ENCODE measurements around the gene CHAT.

Gene CHAT

DNA sequence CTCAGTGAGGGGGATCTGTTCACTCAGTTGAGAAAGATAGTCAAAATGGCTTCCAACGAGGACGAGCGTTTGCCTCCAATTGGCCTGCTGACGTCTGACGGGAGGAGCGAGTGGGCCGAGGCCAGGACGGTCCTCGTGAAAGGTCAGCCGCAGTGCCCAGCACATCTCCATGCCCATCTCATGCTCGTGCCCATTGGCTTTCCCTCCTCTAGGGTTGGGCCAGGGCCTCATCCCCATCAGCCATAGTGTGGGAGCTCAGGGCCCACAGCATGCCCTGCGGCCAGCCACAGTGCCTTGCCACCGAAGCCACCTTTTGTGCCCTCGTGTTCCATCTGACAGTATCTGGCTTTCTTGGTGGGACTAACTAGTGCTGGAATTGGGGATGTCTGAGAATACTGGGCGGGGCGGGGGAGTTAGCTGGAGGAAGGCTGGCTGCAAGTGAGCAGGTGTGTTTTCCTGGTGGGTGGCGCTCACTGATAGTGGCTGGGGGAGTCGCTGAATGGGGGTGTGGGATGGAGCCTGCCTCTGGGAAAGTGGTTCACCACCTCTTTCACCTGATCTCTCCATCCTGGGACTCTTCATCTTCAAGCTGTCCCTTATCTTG is 13.9 kb downstream of the CHAT start:
- H3K4me3 ChIP-seq (replicated peaks; ENCODE audit: insufficient read depth, low read length): no peak overlapping the region
- DNase-seq (ENCODE audit: low read depth in 1 of 2, low spot score in 1 of 2): no peak
- TF ChIP-seq, protein P1, sequence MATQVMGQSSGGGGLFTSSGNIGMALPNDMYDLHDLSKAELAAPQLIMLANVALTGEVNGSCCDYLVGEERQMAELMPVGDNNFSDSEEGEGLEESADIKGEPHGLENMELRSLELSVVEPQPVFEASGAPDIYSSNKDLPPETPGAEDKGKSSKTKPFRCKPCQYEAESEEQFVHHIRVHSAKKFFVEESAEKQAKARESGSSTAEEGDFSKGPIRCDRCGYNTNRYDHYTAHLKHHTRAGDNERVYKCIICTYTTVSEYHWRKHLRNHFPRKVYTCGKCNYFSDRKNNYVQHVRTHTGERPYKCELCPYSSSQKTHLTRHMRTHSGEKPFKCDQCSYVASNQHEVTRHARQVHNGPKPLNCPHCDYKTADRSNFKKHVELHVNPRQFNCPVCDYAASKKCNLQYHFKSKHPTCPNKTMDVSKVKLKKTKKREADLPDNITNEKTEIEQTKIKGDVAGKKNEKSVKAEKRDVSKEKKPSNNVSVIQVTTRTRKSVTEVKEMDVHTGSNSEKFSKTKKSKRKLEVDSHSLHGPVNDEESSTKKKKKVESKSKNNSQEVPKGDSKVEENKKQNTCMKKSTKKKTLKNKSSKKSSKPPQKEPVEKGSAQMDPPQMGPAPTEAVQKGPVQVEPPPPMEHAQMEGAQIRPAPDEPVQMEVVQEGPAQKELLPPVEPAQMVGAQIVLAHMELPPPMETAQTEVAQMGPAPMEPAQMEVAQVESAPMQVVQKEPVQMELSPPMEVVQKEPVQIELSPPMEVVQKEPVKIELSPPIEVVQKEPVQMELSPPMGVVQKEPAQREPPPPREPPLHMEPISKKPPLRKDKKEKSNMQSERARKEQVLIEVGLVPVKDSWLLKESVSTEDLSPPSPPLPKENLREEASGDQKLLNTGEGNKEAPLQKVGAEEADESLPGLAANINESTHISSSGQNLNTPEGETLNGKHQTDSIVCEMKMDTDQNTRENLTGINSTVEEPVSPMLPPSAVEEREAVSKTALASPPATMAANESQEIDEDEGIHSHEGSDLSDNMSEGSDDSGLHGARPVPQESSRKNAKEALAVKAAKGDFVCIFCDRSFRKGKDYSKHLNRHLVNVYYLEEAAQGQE (IDR thresholded peaks at IDR 0.05; ENCODE audit: insufficient replicate concordance, low read depth): no peak
- TF ChIP-seq POLR2AphosphoS5 (IDR thresholded peaks at IDR 0.05; ENCODE audit: low read depth) (no peak), GABPA (IDR thresholded peaks at IDR 0.05; ENCODE audit: low read depth) (no peak), SPI1 (IDR thresholded peaks at IDR 0.05; ENCODE audit: borderline replicate concordance, low read depth) (no peak)
- TF ChIP-seq, protein P2, sequence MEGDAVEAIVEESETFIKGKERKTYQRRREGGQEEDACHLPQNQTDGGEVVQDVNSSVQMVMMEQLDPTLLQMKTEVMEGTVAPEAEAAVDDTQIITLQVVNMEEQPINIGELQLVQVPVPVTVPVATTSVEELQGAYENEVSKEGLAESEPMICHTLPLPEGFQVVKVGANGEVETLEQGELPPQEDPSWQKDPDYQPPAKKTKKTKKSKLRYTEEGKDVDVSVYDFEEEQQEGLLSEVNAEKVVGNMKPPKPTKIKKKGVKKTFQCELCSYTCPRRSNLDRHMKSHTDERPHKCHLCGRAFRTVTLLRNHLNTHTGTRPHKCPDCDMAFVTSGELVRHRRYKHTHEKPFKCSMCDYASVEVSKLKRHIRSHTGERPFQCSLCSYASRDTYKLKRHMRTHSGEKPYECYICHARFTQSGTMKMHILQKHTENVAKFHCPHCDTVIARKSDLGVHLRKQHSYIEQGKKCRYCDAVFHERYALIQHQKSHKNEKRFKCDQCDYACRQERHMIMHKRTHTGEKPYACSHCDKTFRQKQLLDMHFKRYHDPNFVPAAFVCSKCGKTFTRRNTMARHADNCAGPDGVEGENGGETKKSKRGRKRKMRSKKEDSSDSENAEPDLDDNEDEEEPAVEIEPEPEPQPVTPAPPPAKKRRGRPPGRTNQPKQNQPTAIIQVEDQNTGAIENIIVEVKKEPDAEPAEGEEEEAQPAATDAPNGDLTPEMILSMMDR (IDR thresholded peaks at IDR 0.05; ENCODE audit: insufficient read depth, low read length): no peak
- no peak overlapping the region for H3K27ac ChIP-seq (replicated peaks)
- H3K27me3 ChIP-seq (ENCODE audit: insufficient read depth, poor library complexity, severe bottlenecking): no peaks in the 10 kb centered on the region

DNA sequence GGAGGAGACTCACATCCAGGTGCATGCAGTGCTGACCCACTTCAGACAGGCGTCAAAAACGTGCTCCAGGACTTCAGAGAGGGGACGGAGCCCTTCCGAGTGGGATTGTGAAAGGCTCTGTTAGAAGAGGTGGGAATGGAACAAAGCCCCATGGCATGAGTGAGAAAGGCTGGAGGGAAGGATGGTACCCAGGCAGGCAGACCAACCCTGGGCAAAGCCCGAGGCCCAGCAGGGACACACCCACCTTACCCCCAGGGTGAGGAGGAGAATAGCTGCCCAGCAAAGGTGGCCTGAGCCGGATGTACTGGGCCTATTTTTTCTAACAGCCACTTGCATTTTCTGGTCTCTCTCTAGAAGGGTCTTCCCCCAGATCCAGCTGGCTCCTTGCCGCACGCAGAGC is 14.8 kb downstream of the CHAT start:
- no peak overlapping the region for H3K27ac ChIP-seq (replicated peaks)
- DNase-seq (ENCODE audit: low read depth in 1 of 2, low spot score in 1 of 2): no peak
- H3K27me3 ChIP-seq (ENCODE audit: insufficient read depth, poor library complexity, severe bottlenecking): no peaks in the 10 kb centered on the region
- no peak for TF ChIP-seq SPI1 (IDR thresholded peaks at IDR 0.05; ENCODE audit: borderline replicate concordance, low read depth)
- TF ChIP-seq, protein P1 (IDR thresholded peaks at IDR 0.05; ENCODE audit: insufficient replicate concordance, low read depth): no peak
- H3K4me3 ChIP-seq (replicated peaks; ENCODE audit: insufficient read depth, low read length): no peak overlapping the region

DNA sequence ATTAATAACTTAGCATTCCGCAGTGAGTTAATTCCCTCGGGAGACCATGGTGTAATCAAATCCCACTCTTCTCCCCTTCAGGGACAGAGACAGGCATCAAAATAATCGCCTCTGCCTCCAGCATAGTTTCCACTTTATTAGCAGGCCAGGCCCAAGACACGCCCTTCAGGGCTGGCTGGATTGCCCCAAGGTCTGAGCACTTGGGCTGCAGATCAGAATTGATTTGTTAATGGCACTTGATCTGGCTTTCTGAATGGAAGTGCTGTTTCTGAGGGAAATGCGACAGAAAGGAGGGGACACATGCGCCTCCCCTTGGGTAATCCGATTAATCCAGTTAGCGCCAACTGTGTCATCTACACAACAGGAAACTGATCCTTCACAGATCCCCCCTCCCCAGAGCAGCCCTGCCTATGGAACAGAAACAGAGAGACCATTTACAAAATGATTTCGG is 15.6 kb downstream of the CHAT start:
- no peak overlapping the region for H3K27ac ChIP-seq (replicated peaks)
- DNase-seq (ENCODE audit: low read depth in 1 of 2, low spot score in 1 of 2): no peak
- no peaks in the 10 kb centered on the region for H3K27me3 ChIP-seq (ENCODE audit: insufficient read depth, poor library complexity, severe bottlenecking)
- no peak overlapping the region for H3K4me3 ChIP-seq (replicated peaks; ENCODE audit: insufficient read depth, low read length)
- TF ChIP-seq, protein P2 (IDR thresholded peaks at IDR 0.05; ENCODE audit: insufficient read depth, low read length): no peak
- TF ChIP-seq GABPA (IDR thresholded peaks at IDR 0.05; ENCODE audit: low read depth) (no peak), POLR2AphosphoS5 (IDR thresholded peaks at IDR 0.05; ENCODE audit: low read depth) (no peak), SPI1 (IDR thresholded peaks at IDR 0.05; ENCODE audit: borderline replicate concordance, low read depth) (no peak)
- TF ChIP-seq, protein P1 (IDR thresholded peaks at IDR 0.05; ENCODE audit: insufficient replicate concordance, low read depth): no peak

Data from HL-60 (cell line).